HuH-7.5 (cell line): ENCODE results near the gene ZBTB11.
"Not testable (repeated sequence)": the region's sequence is repeated elsewhere in the genome, so short reads cannot be mapped to it uniquely, and the experiment has no call there.

ENCODE experiments used
- DNase-seq: peaks from one replicate; pipeline ENCODE4 v3.0.0; 2011; ENCODE audit warnings: low spot score

ZBTB11 gene

DNA sequence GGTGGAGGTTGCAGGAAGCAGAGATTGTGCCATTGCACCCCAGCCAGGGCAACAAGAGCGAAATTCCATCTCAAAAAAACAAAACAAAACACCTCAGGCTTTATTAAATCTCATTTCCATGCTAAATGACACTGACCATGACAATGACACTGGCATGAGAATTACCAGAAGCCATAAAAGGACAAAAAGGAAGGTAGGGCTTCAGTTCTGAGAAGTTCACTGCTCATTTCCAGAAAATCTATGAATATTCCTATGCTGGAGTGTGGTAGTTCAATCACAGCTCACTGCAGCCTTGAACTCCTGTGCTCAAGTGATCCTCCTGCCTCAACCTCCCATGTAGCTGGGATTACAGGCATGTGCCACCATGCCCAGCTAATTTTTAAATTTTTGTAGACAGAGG, 58.2 kb downstream of the ZBTB11 start:
- DNase-seq: no peak

DNA sequence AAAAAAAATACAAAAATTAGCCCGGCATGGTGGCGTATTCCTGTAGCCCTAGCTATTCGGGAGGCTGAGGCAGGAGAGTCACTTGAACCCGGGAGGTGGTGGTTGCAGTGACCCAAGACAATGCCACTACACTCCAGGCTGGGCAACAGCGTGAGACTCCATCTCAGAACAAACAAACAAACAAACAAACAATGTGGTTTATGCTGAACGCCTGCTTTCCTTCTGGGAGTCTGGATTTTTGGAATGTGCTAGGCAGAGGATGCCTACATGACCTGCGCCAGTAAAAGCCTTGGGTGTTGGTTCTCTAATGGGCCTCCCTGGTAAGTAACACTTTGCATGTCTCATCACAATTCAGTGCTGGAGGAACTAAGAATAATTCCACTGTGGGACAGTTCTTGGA, 59.5 kb downstream of the ZBTB11 start:
- DNase-seq: no peak

DNA sequence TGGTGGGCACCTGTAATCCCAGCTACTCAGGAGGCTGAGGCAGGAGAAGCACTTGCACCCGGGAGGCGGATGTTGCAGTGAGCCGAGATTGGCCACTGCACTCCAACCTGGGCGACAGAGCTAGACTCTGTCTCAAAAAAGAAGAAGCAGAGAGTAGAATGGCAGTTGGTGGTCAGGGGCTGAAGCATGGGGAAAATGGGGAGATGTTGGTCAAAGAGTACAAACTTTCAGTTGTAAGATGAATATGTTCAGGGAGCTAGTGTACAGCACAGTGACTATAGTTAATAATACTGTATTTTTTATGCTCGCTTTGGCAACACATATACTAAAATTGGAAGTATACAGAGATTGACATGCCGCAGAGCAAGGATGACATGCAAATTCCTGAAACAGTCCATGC, 61.4 kb downstream of the ZBTB11 start:
- no peak for DNase-seq

DNA sequence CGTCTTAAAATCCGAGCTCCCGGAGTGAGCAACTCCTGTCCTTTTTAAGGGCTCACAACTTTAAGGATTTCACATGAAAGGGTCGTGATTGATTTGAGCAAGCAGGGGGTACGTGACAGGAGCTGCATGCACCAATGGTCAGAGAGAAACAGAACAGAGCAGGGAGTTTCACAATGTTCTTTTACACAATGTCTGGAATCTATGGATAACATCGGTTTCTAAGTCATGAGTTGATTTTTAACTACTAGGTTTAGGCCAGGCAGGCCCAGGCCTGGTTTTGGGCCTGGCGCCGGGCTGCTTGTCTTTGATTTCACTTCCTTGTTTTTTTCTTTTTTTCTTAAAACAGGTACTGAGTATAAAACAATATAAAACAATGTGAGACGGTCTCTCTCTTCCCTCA, 63.9 kb downstream of the ZBTB11 start:
- not testable (repeated sequence) for DNase-seq

DNA sequence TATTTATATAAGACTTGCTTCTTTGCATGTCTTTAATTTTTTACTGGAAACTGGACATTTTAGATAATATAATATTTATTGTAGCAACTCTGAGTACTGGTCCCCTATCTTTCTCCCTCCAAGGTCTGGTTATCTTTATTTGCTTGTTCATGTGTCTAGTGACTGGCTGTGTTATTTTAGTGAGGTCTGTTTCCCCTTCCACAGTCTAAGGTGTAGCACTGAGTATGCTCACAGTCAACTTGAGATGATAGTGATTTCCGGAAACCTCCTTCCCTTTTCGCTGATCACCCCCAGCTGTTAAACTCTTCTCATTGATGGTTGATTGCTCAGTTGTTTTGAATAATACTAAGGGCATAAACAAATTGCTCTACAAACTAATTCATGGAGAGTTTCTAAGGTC, 65.9 kb downstream of the ZBTB11 start:
- no peak for DNase-seq

DNA sequence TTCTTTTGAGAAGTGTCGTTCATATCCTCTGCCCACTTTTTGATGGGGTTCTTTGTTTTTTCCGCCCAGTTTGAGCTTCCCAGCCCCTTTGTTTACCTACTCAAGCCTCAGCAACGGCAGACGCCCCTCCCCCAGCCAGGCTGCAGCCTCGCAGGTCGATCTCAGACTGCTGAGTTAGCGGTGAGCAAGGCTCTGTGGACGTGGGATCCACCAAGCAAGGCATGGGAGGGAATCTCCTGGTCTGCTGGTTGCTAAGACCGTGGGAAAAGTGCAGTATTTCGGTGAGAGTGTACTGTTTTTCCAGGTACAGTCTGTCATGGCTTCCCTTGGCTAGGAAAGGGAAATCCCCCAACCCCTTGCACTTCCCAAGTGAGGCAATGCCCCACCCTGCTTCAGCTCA, 71.5 kb downstream of the ZBTB11 start:
- not testable (repeated sequence) for DNase-seq

DNA sequence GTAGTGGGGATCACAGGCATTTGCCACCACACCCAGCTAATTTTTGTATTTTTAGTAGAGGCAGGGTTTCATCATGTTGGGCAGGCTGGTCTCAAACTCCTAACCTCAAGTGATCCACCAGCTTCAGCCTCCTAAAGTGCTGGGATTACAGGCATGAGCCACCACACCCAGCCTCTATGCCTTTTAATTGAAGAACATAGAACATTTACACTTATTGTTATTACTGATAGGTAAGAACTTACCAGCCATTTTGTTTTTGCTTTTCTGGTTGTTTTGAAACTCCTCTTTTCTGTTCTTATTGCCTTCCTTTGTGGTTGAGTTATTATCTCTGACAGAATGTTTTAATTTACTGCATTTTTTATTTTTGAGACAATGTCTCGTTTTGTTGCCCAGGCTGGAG, 73.7 kb downstream of the ZBTB11 start:
- no peak for DNase-seq

DNA sequence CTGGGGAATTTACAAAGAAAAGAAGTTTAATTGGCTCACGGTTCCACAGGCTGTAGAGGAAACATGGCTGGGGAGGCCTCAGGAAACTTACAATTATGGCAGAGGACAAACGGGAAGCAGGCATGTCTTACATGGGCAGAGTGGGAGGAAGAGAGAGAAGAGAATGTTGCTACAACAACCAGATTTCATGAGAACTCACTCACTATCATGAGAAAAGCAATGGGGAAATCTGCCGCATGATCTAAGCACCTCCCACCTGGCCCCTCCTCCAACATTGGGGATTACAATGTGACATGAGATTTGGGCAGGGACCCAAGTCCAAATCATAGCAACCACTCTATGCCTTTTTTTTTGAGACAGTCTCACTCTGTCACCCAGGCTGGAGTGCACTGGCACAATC, 74.2 kb downstream of the ZBTB11 start:
- no peak for DNase-seq
